HFFc6 (cell line): Measurements from ENCODE around the gene UNC5B. TPM values are rescaled to one million over a fixed set of nuclear protein-coding genes. Genes with fewer than 3 reads are reported as not detected.

Experiments used
- DNase-seq: peaks from one replicate; pipeline ENCODE4 v3.0.0-alpha.2; 2018
- H3K27ac Mint-ChIP-seq: 2 replicates; pipeline ENCODE4 v1.8.0; 2020; ENCODE audit warnings: mild to moderate bottlenecking, mixed read lengths
- H3K27me3 Mint-ChIP-seq: 2 replicates; pipeline ENCODE4 v1.8.0; 2021; ENCODE audit warnings: mild to moderate bottlenecking, moderate library complexity, mixed read lengths; ENCODE audit not compliant: insufficient read depth
- H3K36me3 Mint-ChIP-seq: 2 replicates; pipeline ENCODE4 v1.8.0; 2021; ENCODE audit warnings: low read depth, mixed read lengths
- H3K4me1 Mint-ChIP-seq: 2 replicates; pipeline ENCODE4 v1.8.0; 2020; ENCODE audit warnings: low read depth, mixed read lengths
- H3K4me3 Mint-ChIP-seq: 2 replicates; pipeline ENCODE4 v1.8.0; 2020; ENCODE audit warnings: mild to moderate bottlenecking, moderate library complexity, mixed read lengths
- H3K9me3 Mint-ChIP-seq: 2 replicates; pipeline ENCODE4 v1.8.0; 2020; ENCODE audit warnings: mild to moderate bottlenecking, mixed read lengths
- total RNA-seq, 6 experiments: library from RNA; stranded (reverse); fragmentation: NEBNext Ultra II Directional; extraction: Animal tissue kit (Norgen Biotek cat#: 25700); gene quantifications; 2 replicates in 1 of 6; 3 replicates in 5 of 6; pipeline ENCODE4 v1.2.3, GENCODE V29; 2021
- TF ChIP-seq, protein P1 (sequence below): fragments of 200-600 bp; sonication (generic); IDR thresholded peaks from 2 replicates; pipeline ENCODE4 v1.5.0; 2021; ENCODE audit warnings: antibody characterized with exemption, mild to moderate bottlenecking

UNC5B gene
- total RNA-seq, 6 experiments from 2014 or later = 5.2 to 11.6 (median 5.7) TPM

DNA sequence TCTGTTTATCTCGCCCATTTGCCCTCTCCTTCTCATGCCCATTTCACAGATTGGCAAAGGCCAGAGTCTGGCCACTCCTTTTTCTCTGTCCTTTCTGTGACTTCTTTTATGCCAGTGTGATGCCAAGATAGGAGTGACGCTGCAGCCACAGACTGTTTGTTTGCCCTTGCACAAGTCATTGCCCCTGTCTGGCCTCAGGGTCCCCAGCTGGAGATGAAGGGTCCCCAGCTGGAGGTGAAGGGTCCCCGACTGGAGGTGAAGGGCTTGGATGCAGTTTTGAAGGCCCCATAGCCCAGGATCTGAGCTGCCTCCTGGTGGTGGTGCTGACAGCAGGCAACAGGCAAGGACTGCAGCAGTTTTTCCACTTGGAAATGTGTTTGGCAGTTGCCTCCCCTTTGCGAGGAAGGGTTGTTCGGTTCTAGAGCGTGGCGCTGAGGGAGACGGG is 55.9 kb downstream of the UNC5B start:
- Mint-ChIP-seq H3K27ac (peak overlapping the region; percentile 52; the same call in 1 of the 2 replicates), H3K27me3 (peaks cover 1% of the 10 kb centered on the region; the same call in 1 of the 2 replicates)

DNA sequence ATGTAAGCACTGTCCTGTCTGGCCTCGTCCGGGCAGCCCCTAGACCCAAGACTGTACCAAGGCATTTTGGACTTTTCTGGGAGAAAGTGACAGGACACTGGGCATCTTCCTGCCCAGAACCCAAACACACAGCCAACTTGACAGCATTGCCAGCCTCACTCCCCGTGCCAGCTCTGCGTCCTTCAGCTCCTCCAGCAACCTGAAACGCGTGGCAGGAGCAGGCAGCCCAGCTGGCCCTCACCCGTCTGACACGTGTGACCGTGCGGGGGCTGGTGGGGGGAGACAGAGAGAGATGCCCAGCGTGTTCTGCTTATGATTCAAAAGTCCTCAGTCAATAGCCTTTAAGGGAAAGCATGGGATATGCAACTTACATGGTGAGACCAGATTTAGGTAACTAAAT is 56.4 kb downstream of the UNC5B start:
- H3K4me1 Mint-ChIP-seq = peaks cover 43% of the 10 kb centered on the region
- TF ChIP-seq, protein P1, sequence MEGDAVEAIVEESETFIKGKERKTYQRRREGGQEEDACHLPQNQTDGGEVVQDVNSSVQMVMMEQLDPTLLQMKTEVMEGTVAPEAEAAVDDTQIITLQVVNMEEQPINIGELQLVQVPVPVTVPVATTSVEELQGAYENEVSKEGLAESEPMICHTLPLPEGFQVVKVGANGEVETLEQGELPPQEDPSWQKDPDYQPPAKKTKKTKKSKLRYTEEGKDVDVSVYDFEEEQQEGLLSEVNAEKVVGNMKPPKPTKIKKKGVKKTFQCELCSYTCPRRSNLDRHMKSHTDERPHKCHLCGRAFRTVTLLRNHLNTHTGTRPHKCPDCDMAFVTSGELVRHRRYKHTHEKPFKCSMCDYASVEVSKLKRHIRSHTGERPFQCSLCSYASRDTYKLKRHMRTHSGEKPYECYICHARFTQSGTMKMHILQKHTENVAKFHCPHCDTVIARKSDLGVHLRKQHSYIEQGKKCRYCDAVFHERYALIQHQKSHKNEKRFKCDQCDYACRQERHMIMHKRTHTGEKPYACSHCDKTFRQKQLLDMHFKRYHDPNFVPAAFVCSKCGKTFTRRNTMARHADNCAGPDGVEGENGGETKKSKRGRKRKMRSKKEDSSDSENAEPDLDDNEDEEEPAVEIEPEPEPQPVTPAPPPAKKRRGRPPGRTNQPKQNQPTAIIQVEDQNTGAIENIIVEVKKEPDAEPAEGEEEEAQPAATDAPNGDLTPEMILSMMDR = peak; percentile 31; the same call in 1 of the 2 replicates
- no peaks in the 10 kb centered on the region for H3K36me3 Mint-ChIP-seq
- peaks cover 1% of the 10 kb centered on the region; the same call in 1 of the 2 replicates for H3K27me3 Mint-ChIP-seq
- H3K27ac Mint-ChIP-seq = peak overlapping the region; percentile 52; the same call in 1 of the 2 replicates
- H3K9me3 Mint-ChIP-seq = no peaks in the 10 kb centered on the region
- no peak for DNase-seq
- H3K4me3 Mint-ChIP-seq = no peak overlapping the region; the same call in 1 of the 2 replicates

More for the DNA sequence above, 55.9 kb downstream of the UNC5B start:
- Mint-ChIP-seq H3K36me3 (no peaks in the 10 kb centered on the region), H3K4me1 (peaks cover 43% of the 10 kb centered on the region), H3K4me3 (no peak overlapping the region; the same call in 1 of the 2 replicates), H3K9me3 (no peaks in the 10 kb centered on the region)
- DNase-seq = peak; percentile 47
- TF ChIP-seq, protein P1 = peak; percentile 82

DNA sequence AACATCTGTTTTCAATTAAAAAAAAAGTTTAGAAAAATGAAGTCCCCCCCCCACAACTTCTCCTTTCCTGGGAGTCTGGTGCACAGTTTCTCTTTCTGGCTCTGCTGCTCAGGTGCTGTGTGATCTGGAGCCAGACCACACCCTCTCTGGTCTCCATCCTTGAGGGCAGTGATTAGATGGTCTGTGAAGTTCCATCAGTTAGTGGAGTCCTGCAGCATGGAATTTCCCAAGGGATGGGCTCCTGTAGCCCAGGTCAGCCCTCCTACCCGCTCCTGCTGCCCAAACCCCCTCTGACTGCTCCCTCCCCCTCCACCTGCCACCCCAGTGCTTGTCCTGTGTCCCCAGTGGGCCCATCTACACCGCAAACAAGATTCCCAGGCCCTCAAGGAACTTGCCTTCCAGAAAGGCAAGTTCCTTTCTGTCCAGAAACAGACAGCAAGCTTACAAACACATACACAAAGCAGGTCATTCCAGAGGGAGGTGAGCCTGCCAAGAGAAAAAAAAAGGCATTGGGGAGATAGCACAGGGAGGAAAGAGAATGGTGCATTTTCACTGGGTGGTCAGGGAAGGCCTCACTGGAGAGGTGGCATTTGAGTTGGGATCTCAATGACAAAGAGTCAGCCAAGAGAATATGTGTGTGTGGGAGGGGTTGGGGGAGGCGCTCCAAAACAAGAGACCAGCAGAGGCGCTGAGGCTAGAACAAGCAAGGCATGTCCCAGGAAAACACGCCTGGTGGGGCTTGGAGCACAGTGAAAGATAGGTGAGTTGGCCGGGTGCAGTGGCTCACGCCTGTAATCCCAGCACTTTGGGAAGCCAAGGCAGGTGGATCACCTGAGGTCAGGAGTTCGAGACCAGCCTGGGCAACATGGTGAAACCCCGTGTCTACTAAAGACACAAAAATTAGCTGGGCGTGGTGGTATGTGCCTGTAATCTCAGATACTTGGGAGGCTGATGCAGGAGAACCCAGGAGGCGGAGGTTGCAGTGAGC is 57.2 kb downstream of the UNC5B start:
- H3K27me3 Mint-ChIP-seq = peaks cover under 1% of the 10 kb centered on the region; the same call in 1 of the 2 replicates
- no peaks in the 10 kb centered on the region for H3K36me3 Mint-ChIP-seq
- TF ChIP-seq, protein P1 = no peak
- H3K4me1 Mint-ChIP-seq = peaks cover 43% of the 10 kb centered on the region
- no peaks in the 10 kb centered on the region for H3K9me3 Mint-ChIP-seq
- H3K4me3 Mint-ChIP-seq = no peak overlapping the region
- H3K27ac Mint-ChIP-seq = peak overlapping the region; percentile 11; the same call in 1 of the 2 replicates
- DNase-seq = no peak

DNA sequence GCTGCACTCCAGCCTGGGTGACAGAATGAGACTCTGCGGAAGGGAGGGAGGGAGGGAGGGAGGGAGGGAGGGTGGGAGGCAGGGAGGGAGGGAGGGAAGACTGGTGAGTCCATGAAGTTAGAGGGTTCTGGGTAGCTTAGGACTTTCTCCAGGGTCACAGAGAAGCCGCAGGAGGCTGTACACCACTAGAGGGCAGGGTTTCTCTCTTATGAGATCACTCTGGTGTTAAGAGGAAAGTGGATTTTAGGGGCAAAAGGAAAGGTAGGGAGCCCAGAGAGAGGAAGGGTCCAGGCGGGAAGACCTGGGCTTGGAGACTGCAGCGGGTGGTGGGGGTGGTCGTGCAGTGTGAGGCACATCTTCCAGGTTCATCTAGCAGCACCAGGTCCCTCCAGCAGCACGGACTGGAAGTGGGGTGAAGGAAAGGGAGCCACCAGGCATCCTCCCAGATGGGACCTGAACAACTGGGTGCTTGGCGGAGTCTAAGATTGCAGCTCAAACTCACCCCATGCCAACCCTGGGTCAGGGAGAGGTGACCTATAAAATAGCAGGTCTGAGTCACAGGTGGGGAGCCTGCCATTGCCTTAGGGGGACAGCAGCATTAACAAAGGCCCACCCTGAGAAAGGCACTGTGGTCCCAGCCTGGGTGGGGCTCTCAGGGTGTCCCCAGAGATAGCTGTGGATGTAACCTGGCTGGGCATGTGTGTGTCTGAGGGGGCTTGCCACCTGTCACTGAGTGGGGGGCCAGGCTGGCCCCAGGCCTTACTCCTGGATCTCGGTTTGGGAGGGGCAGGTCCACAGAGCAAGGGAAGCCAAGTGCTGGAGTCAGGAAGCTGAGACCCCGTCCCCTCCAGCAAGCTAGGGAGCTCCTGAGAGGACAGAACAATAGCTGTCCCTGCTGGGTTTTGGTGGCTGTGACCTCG is 58.2 kb downstream of the UNC5B start:
- Mint-ChIP-seq H3K27ac (peak overlapping the region; percentile 5), H3K4me3 (no peak overlapping the region), H3K36me3 (no peaks in the 10 kb centered on the region), H3K27me3 (no peaks in the 10 kb centered on the region; the same call in 1 of the 2 replicates), H3K4me1 (peaks cover 43% of the 10 kb centered on the region), H3K9me3 (no peaks in the 10 kb centered on the region)
- peak; percentile 65 for DNase-seq
- TF ChIP-seq, protein P1 = peak; percentile 76

DNA sequence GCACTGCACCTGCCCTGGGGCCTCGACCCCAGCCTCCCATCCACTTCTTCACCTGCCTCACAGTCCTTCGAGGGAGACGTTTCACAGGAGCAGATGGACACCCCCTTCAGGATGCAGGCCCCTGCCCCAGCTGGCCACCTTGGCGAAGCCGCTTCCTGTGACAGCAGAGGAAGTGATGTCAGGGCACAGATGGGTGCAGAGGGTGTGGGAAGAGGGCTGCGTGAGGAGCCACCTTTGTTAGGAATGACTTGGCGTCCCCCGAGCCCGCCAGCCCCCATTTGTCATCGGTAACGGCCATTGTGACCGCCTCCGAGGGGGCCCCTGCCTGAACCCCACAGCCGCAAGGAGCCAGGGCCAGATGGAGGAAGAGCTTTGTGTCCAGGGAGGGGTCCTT is 59.3 kb downstream of the UNC5B start:
- Mint-ChIP-seq H3K27me3 (no peaks in the 10 kb centered on the region; the same call in 1 of the 2 replicates), H3K36me3 (no peaks in the 10 kb centered on the region), H3K4me3 (no peak overlapping the region), H3K27ac (peak overlapping the region; percentile 38; the same call in 1 of the 2 replicates), H3K9me3 (no peaks in the 10 kb centered on the region), H3K4me1 (peaks cover 43% of the 10 kb centered on the region)
- TF ChIP-seq, protein P1 = no peak
- DNase-seq = no peak
